T-helper 9 cell (primary cell): ENCODE data around the gene ARSG.
"Not testable (repeated sequence)": the region's sequence is repeated elsewhere in the genome, so short reads cannot be mapped to it uniquely, and the experiment has no call there.

ENCODE experiments used
- DNase-seq: peaks from one replicate; pipeline ENCODE4 v3.0.0-alpha.2; 2020

The ARSG gene

GRCh38 chr17:68334393-68334792 lies 43.1 kb downstream of the ARSG start:
- no peak for DNase-seq

GRCh38 chr17:68341482-68341881 lies 50.2 kb downstream of the ARSG start:
- DNase-seq, result no peak

- DNase-seq, result no peak
Measured at GRCh38 chr17:68343976-68344375, 52.7 kb downstream of the ARSG start.

GRCh38 chr17:68344701-68345136 lies 53.4 kb downstream of the ARSG start:
- DNase-seq, result peak; percentile 23

- peak; percentile 33 for DNase-seq
Measured at GRCh38 chr17:68346448-68346847, 55.2 kb downstream of the ARSG start.

GRCh38 chr17:68347380-68347779 lies 56.1 kb downstream of the ARSG start:
- DNase-seq, result no peak

GRCh38 chr17:68349157-68349556 lies 57.9 kb downstream of the ARSG start:
- no peak for DNase-seq

GRCh38 chr17:68351395-68351794 lies 60.1 kb downstream of the ARSG start:
- no peak for DNase-seq

- no peak for DNase-seq
Measured at GRCh38 chr17:68352041-68352440, 60.7 kb downstream of the ARSG start.

- not testable (repeated sequence) for DNase-seq
Measured at GRCh38 chr17:68352671-68353070, 61.4 kb downstream of the ARSG start.

- no peak for DNase-seq
Measured at GRCh38 chr17:68353111-68353521, 61.8 kb downstream of the ARSG start.

GRCh38 chr17:68354311-68354710 lies 63.0 kb downstream of the ARSG start:
- DNase-seq, result not testable (repeated sequence)

GRCh38 chr17:68355108-68355507 lies 63.8 kb downstream of the ARSG start:
- not testable (repeated sequence) for DNase-seq

GRCh38 chr17:68356520-68356919 lies 65.2 kb downstream of the ARSG start:
- DNase-seq, result peak; percentile 41

GRCh38 chr17:68356949-68357455 lies 65.7 kb downstream of the ARSG start:
- no peak for DNase-seq

GRCh38 chr17:68357886-68358285 lies 66.6 kb downstream of the ARSG start:
- DNase-seq, result no peak

- no peak for DNase-seq
Measured at GRCh38 chr17:68359791-68360535, 68.7 kb downstream of the ARSG start.

GRCh38 chr17:68365469-68365868 lies 74.2 kb downstream of the ARSG start:
- no peak for DNase-seq

- no peak for DNase-seq
Measured at GRCh38 chr17:68368387-68368786, 77.1 kb downstream of the ARSG start.

GRCh38 chr17:68375566-68375965 lies 84.3 kb downstream of the ARSG start:
- no peak for DNase-seq

- DNase-seq, result not testable (repeated sequence)
Measured at GRCh38 chr17:68376178-68376577, 84.9 kb downstream of the ARSG start.

- no peak for DNase-seq
Measured at GRCh38 chr17:68377771-68378267, 86.5 kb downstream of the ARSG start.

GRCh38 chr17:68378268-68379176 lies 87.2 kb downstream of the ARSG start:
- DNase-seq, result no peak

GRCh38 chr17:68379177-68379510 lies 87.8 kb downstream of the ARSG start:
- DNase-seq, result no peak
